GM23248 (cell line): ENCODE results near the gene WEE1. TPM values are rescaled to one million over a fixed set of nuclear protein-coding genes. Genes with fewer than 3 reads are reported as not detected.
"Not testable (repeated sequence)": the region's sequence is repeated elsewhere in the genome, so short reads cannot be mapped to it uniquely, and the experiment has no call there.

ENCODE experiments used
- DNase-seq: peaks from one replicate; pipeline ENCODE4 v3.0.0-alpha.2; 2015
- H2AFZ ChIP-seq: fragments of 200-600 bp; sonication (generic); 2 replicates; pipeline ENCODE4 v1.6.1; 2016; ENCODE audit warnings: antibody characterized with exemption
- H3F3A ChIP-seq: fragments of 200-600 bp; sonication (generic); 2 replicates; pipeline ENCODE4 v1.6.1; 2016; ENCODE audit warnings: mild to moderate bottlenecking, antibody characterized with exemption, mixed run types; ENCODE audit not compliant: insufficient read depth
- H3K27ac ChIP-seq: fragments of 200-600 bp; sonication (generic); 2 replicates; pipeline ENCODE4 v1.5.1; 2016; ENCODE audit warnings: mild to moderate bottlenecking
- H3K27me3 ChIP-seq: fragments of 200-600 bp; sonication (generic); replicated peaks from 2 replicates; pipeline ENCODE4 v1.6.1; 2016; ENCODE audit warnings: mild to moderate bottlenecking; ENCODE audit not compliant: insufficient read depth
- H3K36me3 ChIP-seq: fragments of 200-600 bp; sonication (generic); 2 replicates; pipeline ENCODE4 v1.6.1; 2016; ENCODE audit warnings: low read depth, mild to moderate bottlenecking
- H3K4me1 ChIP-seq: fragments of 200-600 bp; sonication (generic); 2 replicates; pipeline ENCODE4 v1.6.1; 2016; ENCODE audit warnings: mild to moderate bottlenecking; ENCODE audit not compliant: insufficient read depth
- H3K4me2 ChIP-seq: fragments of 200-600 bp; sonication (generic); one replicate; pipeline ENCODE4 v1.6.1; 2016; ENCODE audit warnings: mild to moderate bottlenecking; ENCODE audit not compliant: unreplicated experiment
- H3K4me3 ChIP-seq: fragments of 200-600 bp; sonication (generic); 2 replicates; pipeline ENCODE4 v1.5.1; 2016; ENCODE audit warnings: mild to moderate bottlenecking
- H3K79me2 ChIP-seq: fragments of 200-600 bp; sonication (generic); 2 replicates; pipeline ENCODE4 v1.6.1; 2016; ENCODE audit warnings: mild to moderate bottlenecking; ENCODE audit not compliant: insufficient read depth
- H3K9ac ChIP-seq: fragments of 200-600 bp; sonication (generic); 2 replicates; pipeline ENCODE4 v1.6.1; 2016; ENCODE audit warnings: mild to moderate bottlenecking
- H3K9me2 ChIP-seq: fragments of 200-600 bp; sonication (generic); 2 replicates; pipeline ENCODE4 v1.6.1; 2016; ENCODE audit warnings: mixed run types, mild to moderate bottlenecking, moderate library complexity; ENCODE audit not compliant: insufficient read depth
- H3K9me3 ChIP-seq: fragments of 200-600 bp; sonication (generic); one replicate; pipeline ENCODE4 v1.6.1; 2017; ENCODE audit warnings: low read depth
- H4K20me1 ChIP-seq: fragments of 200-600 bp; sonication (generic); 2 replicates; pipeline ENCODE4 v1.6.0; 2016; ENCODE audit not compliant: insufficient read depth
- EZH2 ChIP-seq: fragments of 200-600 bp; sonication (generic); IDR thresholded peaks from 2 replicates; pipeline ENCODE4 v1.6.1; 2018; ENCODE audit warnings: antibody characterized with exemption, mild to moderate bottlenecking; ENCODE audit not compliant: insufficient read depth, poor library complexity, severe bottlenecking
- EZH2phosphoT487 ChIP-seq: fragments of 200-600 bp; sonication (generic); IDR thresholded peaks from 2 replicates; pipeline ENCODE4 v1.6.1; 2018; ENCODE audit warnings: antibody characterized with exemption, moderate library complexity, mild to moderate bottlenecking, low read depth; ENCODE audit not compliant: insufficient read depth
- WGBS, 2 experiments: methylation state at CpG; one replicate each; pipeline ENCODE4 v1.1.6; 2015 to 2017; ENCODE audit warnings: low lambda C conversion rate in 2 of 2, low coverage in 1 of 2; ENCODE audit errors: missing lambda C conversion rate in 2 of 2; 5-methylcytosine and 5-hydroxymethylcytosine counted together
- in situ Hi-C: fragments of 300-500 bp; cut with MboI; formaldehyde crosslinking; loops from 2 replicates; pipeline ENCODE4 v1.15.0; 2020
- polyA plus RNA-seq: library from polyadenylated mRNA; unstranded; fragments of >200 nt; fragmentation: Nextera tagmentation; extraction: Ambion mirVana; gene quantifications from 2 replicates; pipeline ENCODE4 v1.2.1, GENCODE V29; 2016
- total RNA-seq: library from RNA; depleted of rRNA; stranded (reverse); fragments of >200 nt; shearing (Covaris generic); gene quantifications from 2 replicates; pipeline ENCODE4 v1.2.3, GENCODE V29; 2014

The WEE1 gene
- total and polyA plus RNA-seq, 2 experiments from 2014 or later = 13.1 to 35.2 TPM

DNA sequence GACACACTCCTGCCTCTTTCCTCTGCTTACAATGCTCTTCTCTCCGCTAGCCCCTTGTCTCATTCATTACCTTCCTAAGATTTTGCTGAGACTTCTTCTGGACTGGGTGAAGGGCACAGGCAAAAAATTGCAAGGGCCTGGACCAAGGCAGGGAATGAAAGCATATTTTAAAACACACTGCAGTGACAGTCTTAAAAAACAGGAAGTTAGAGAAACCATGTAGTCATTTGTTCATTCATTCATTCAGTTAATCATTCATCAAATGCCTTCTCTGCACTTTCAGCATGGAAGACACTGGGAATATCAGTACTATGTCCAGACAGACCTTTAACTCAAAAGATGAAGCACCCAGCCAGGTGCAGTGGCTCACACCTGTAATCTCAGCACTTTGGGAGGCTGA lies 45.5 kb downstream of the WEE1 start:
- DNase-seq = no peak
- H3K9me3 ChIP-seq = no peaks in the 10 kb centered on the region
- no peaks in the 10 kb centered on the region for H3K36me3 ChIP-seq
- no peak for TF ChIP-seq EZH2phosphoT487
- TF ChIP-seq EZH2 = no peak
- no peak overlapping the region for H3K4me3 ChIP-seq
- peaks cover 33% of the 10 kb centered on the region for H3F3A ChIP-seq
- no peaks in the 10 kb centered on the region for H3K27me3 ChIP-seq
- H3K9me2 ChIP-seq = no peaks in the 10 kb centered on the region
- H3K4me1 ChIP-seq = peaks cover 38% of the 10 kb centered on the region
- no peak overlapping the region for H3K4me2 ChIP-seq
- H3K27ac ChIP-seq = no peak overlapping the region
- no peak overlapping the region for H2AFZ ChIP-seq
- no peak overlapping the region for H3K9ac ChIP-seq
- in situ Hi-C loops = loop anchor here (10.0 kb wide), 1 partner anchor 76 kb away; no protein-coding TSS in a partner anchor
- no peaks in the 10 kb centered on the region for H4K20me1 ChIP-seq
- no peaks in the 10 kb centered on the region for H3K79me2 ChIP-seq
- WGBS, 2 experiments = 97 to 100% methylated on average over 1 of the region's 1 CpG

DNA sequence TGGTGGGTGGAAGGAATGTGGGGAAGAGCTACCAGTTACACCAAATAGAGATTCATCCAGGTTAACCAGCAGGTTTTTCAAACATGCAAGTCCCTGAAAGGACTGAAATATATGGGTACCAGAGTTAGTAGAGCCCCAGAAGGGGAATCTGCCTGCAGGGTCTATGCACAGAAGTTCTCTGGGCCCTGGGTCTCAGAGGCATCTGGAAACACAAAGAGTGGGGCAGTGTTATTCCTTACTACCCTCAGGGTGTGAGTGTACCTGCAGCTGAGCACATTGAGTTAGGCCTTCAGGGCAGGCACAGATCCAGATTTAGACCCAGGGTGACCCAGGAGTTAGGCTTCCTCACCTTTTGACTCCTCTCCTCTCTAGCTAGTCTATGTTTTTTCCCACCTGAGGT lies 46.5 kb downstream of the WEE1 start:
- Histone ChIP-seq H3K4me2 (no peak overlapping the region), H3K36me3 (no peaks in the 10 kb centered on the region), H3K4me1 (peaks cover 30% of the 10 kb centered on the region), H3F3A (peaks cover 26% of the 10 kb centered on the region), H3K27me3 (no peaks in the 10 kb centered on the region), H3K27ac (no peak overlapping the region), H3K79me2 (no peaks in the 10 kb centered on the region), H2AFZ (no peak overlapping the region), H3K9me3 (no peaks in the 10 kb centered on the region), H4K20me1 (no peaks in the 10 kb centered on the region), H3K4me3 (no peak overlapping the region), H3K9me2 (no peaks in the 10 kb centered on the region), H3K9ac (no peak overlapping the region)
- TF ChIP-seq EZH2 (no peak), EZH2phosphoT487 (no peak)
- in situ Hi-C loops = loop anchor here (10.0 kb wide), 1 partner anchor 75 kb away; no protein-coding TSS in a partner anchor
- no peak for DNase-seq

DNA sequence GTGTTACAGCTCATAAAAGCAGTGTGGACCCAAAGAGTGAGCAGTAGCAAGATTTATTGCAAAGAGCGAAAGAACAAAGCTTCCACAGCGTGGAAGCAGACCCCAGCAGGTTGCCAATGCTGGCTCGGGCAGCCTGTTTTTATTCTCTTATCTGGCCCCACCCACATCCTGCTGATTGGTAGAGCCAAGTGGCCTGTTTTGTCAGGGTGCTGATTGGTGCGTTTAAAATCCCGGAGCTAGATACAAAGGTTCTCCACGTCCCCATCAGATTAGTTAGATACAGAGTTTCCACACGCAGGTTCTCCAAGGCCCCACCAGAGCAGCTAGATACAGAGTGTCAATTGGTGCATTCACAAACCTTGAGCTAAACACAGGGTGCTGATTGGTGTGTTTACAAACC lies 48.9 kb downstream of the WEE1 start:
- Histone ChIP-seq H3F3A (peaks cover 10% of the 10 kb centered on the region), H3K4me1 (peaks cover 12% of the 10 kb centered on the region)
- H2AFZ ChIP-seq, H3K4me3 ChIP-seq, DNase-seq, in situ Hi-C loops, H3K27ac ChIP-seq, H3K9me3 ChIP-seq, H3K9ac ChIP-seq, H3K36me3 ChIP-seq, H3K79me2 ChIP-seq, H3K9me2 ChIP-seq, H3K4me2 ChIP-seq, H4K20me1 ChIP-seq, H3K27me3 ChIP-seq: not testable (repeated sequence)
- WGBS, 2 experiments = 78 to 80% methylated on average over 7 of the region's 7 CpGs

DNA sequence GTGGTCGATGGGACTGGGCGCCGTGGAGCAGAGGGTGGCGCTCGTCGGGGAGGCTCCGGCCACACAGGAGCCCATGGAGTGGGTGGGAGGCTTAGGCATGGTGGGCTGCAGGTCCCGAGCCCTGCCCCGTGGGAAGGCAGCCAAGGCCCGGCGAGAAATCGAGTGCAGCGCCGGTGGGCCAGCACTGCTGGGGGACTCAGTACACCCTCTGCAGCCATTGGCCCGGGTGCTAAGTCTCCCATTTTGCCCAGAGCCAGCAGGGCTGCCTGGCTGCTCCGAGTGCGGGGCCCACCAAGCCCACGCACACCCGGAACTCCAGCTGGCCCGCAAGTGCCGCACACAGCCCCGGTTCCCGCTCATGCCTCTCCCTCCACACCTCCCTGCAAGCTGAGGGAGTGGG lies 49.6 kb downstream of the WEE1 start:
- H3K9me3 ChIP-seq, H3K9ac ChIP-seq, in situ Hi-C loops, DNase-seq, H3K27me3 ChIP-seq, H3K9me2 ChIP-seq, H3K36me3 ChIP-seq, H3K4me1 ChIP-seq, H4K20me1 ChIP-seq, H2AFZ ChIP-seq, H3K4me3 ChIP-seq, H3K27ac ChIP-seq, H3K79me2 ChIP-seq, H3F3A ChIP-seq, H3K4me2 ChIP-seq: not testable (repeated sequence)
- WGBS, 2 experiments = 91 to 96% methylated on average over 18 to 23 of the region's 23 CpGs

DNA sequence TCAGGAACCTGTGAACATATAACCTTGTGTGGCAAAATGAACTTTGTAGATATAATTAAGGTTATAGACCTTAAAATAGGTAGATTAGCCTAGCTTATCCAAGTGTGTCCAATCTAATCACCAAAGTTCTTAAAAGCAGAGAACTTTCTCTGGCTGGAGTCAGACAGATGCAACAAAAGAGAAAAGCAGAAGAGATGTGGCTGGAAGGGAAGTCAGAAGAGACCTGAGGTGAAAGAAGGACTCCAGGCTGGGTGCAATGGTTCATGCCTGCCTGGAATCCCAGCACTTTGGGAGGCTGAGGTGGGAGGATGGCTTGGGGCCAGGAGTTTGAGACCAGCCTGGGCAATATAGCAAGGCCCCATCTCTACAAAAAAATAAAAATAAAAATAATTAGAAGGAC lies 51.0 kb downstream of the WEE1 start:
- no peaks in the 10 kb centered on the region for H3K36me3 ChIP-seq
- H3K4me3 ChIP-seq = no peak overlapping the region
- DNase-seq = no peak
- H3K4me1 ChIP-seq = no peaks in the 10 kb centered on the region
- H3K79me2 ChIP-seq = no peaks in the 10 kb centered on the region
- H3K9ac ChIP-seq = no peak overlapping the region
- H3F3A ChIP-seq = no peaks in the 10 kb centered on the region
- no peak overlapping the region for H2AFZ ChIP-seq
- no peak overlapping the region for H3K4me2 ChIP-seq
- H3K9me3 ChIP-seq = no peaks in the 10 kb centered on the region
- TF ChIP-seq EZH2 (no peak), EZH2phosphoT487 (no peak)
- H3K27ac ChIP-seq = no peak overlapping the region
- in situ Hi-C loops = no loop called here
- no peaks in the 10 kb centered on the region for H3K27me3 ChIP-seq
- no peaks in the 10 kb centered on the region for H4K20me1 ChIP-seq
- H3K9me2 ChIP-seq = no peaks in the 10 kb centered on the region
